H1 (cell line): ENCODE data around the gene PDZRN3. TPM values are rescaled to one million over a fixed set of nuclear protein-coding genes. Genes with fewer than 3 reads are reported as not detected.

Experiments
- CTCF ChIA-PET: fragments of 300-600 bp; sonication (Branson Sonifier 250); formaldehyde crosslinking; loops from one replicate; lab custom pipeline; 2021; ENCODE audit not compliant: partially characterized antibody; lab: Charles Lee
- POLR2A ChIA-PET: fragments of 300-600 bp; sonication (Branson Sonifier 250); formaldehyde crosslinking; loops from one replicate; lab custom pipeline; 2021; ENCODE audit warnings: inconsistent platforms; ENCODE audit not compliant: partially characterized antibody; lab: Charles Lee
- DNase-seq, 2 experiments: peaks; one replicate each; pipeline versions ENCODE4 v3.0.0 to v3.0.0-alpha.2; 2010 to 2022; ENCODE audit warnings: low spot score in 2 of 2, low read depth in 1 of 2, mixed read lengths in 1 of 2
- FAIRE-seq: peaks from 2 replicates; lab custom pipeline; 2011; peaks lifted over from hg19 to GRCh38; lab: Jason Lieb, UNC
- H2AFZ ChIP-seq: 2 replicates; pipeline ENCODE4 v1.8.1; 2012; ENCODE audit warnings: low read length, inconsistent platforms
- H2AK5ac ChIP-seq: 2 replicates; pipeline ENCODE4 v1.6.1; 2013; ENCODE audit warnings: low read depth, low read length
- H2BK120ac ChIP-seq: replicated peaks from 2 replicates; pipeline ENCODE3; 2013; ENCODE audit warnings: low read depth, low read length, inconsistent platforms
- H2BK12ac ChIP-seq: 2 replicates; pipeline ENCODE4 v1.6.1; 2013; ENCODE audit warnings: low read depth, low read length
- H2BK15ac ChIP-seq: 2 replicates; pipeline ENCODE4 v1.6.1; 2013; ENCODE audit warnings: low read length
- H2BK20ac ChIP-seq: 2 replicates; pipeline ENCODE4 v1.6.1; 2013; ENCODE audit warnings: low read length
- H2BK5ac ChIP-seq: 2 replicates; pipeline ENCODE4 v1.6.1; 2013; ENCODE audit warnings: low read depth, low read length
- H3K14ac ChIP-seq: 2 replicates; pipeline ENCODE4 v1.6.1; 2013; ENCODE audit warnings: inconsistent platforms; ENCODE audit not compliant: insufficient read length
- H3K18ac ChIP-seq: 2 replicates; pipeline ENCODE4 v1.6.1; 2013; ENCODE audit warnings: low read length; ENCODE audit errors: extremely low read depth
- H3K23ac ChIP-seq: 2 replicates; pipeline ENCODE4 v1.6.1; 2013; ENCODE audit warnings: inconsistent platforms; ENCODE audit not compliant: insufficient read length
- H3K23me2 ChIP-seq: 2 replicates; pipeline ENCODE4 v1.6.1; 2013; ENCODE audit warnings: low read depth, low read length
- H3K27ac ChIP-seq: 2 replicates; pipeline ENCODE4 v1.6.1; 2011; ENCODE audit warnings: low read depth, low read length, inconsistent platforms
- H3K27me3 ChIP-seq, 4 experiments: replicated peaks in 1 of 4; 1 replicate in 1 of 4; 2 replicates in 3 of 4; pipeline versions ENCODE4 v1.6.1 to v1.8.1; 2011 to 2013; ENCODE audit warnings: low read length in 3 of 4, mild to moderate bottlenecking in 3 of 4, inconsistent platforms in 2 of 4, mixed read lengths in 2 of 4, moderate library complexity in 1 of 4; ENCODE audit not compliant: control insufficient read depth in 3 of 4, insufficient read depth in 3 of 4; ENCODE audit errors: extremely low read depth in 1 of 4
- H3K36me3 ChIP-seq, 4 experiments: 2 replicates each; pipeline versions ENCODE4 v1.6.1 to v1.8.1; 2011 to 2013; ENCODE audit warnings: mild to moderate bottlenecking in 4 of 4, low read length in 3 of 4, moderate library complexity in 2 of 4, control low read depth in 1 of 4, inconsistent platforms in 1 of 4; ENCODE audit not compliant: insufficient read depth in 4 of 4, control insufficient read depth in 2 of 4
- H3K4ac ChIP-seq: replicated peaks from 2 replicates; pipeline ENCODE3; 2013; ENCODE audit warnings: low read length, low read depth, mixed read lengths, inconsistent platforms; ENCODE audit not compliant: insufficient read length
- H3K4me1 ChIP-seq, 4 experiments: replicated peaks in 1 of 4; 1 replicate in 1 of 4; 2 replicates in 3 of 4; pipeline versions ENCODE4 v1.6.1 to v1.8.1; 2011 to 2013; ENCODE audit warnings: low read length in 3 of 4, inconsistent platforms in 2 of 4, mixed read lengths in 1 of 4; ENCODE audit not compliant: insufficient read depth in 4 of 4, control insufficient read depth in 3 of 4
- H3K4me2 ChIP-seq, 2 experiments: 2 replicates each; pipeline versions ENCODE4 v1.6.1 to v1.8.1; 2011 to 2013; ENCODE audit warnings: low read depth in 2 of 2, low read length in 2 of 2, control low read depth in 1 of 2, inconsistent platforms in 1 of 2, mild to moderate bottlenecking in 1 of 2; ENCODE audit not compliant: insufficient read depth in 1 of 2
- H3K4me3 ChIP-seq, 4 experiments: fragments of 200-600, 300-600 bp in 1 of 4; sonication (generic), shearing (Covaris generic), sonication (Bioruptor Twin) in 1 of 4; 2 replicates each; pipeline versions ENCODE4 v1.5.1 to v1.8.1; 2011 to 2016; ENCODE audit warnings: low read length in 4 of 4, low read depth in 3 of 4, control low read depth in 2 of 4, inconsistent platforms in 2 of 4, mild to moderate bottlenecking in 2 of 4, mixed read lengths in 1 of 4, moderate library complexity in 1 of 4; ENCODE audit not compliant: insufficient read depth in 2 of 4; ENCODE audit errors: extremely low read depth in 1 of 4
- H3K56ac ChIP-seq: replicated peaks from 2 replicates; pipeline ENCODE3; 2013; ENCODE audit warnings: low read depth, mild to moderate bottlenecking, mixed read lengths, low read length, inconsistent platforms; ENCODE audit not compliant: insufficient read length
- H3K79me1 ChIP-seq: 2 replicates; pipeline ENCODE4 v1.6.1; 2013; ENCODE audit warnings: low read depth, low read length, control low read depth
- H3K79me2 ChIP-seq, 2 experiments: 2 replicates each; pipeline versions ENCODE4 v1.6.1 to v1.8.1; 2012 to 2013; ENCODE audit warnings: low read length in 2 of 2, mild to moderate bottlenecking in 2 of 2, inconsistent platforms in 1 of 2; ENCODE audit not compliant: insufficient read depth in 2 of 2, control insufficient read depth in 1 of 2
- H3K9ac ChIP-seq, 4 experiments: replicated peaks in 1 of 4; 1 replicate in 1 of 4; 2 replicates in 3 of 4; pipeline versions ENCODE4 v1.6.1 to v1.8.1; 2011 to 2013; ENCODE audit warnings: low read depth in 3 of 4, low read length in 3 of 4, control low read depth in 2 of 4, mild to moderate bottlenecking in 2 of 4, moderate library complexity in 2 of 4, inconsistent platforms in 1 of 4; ENCODE audit errors: extremely low read depth in 1 of 4
- H3K9me3 ChIP-seq, 2 experiments: 2 replicates each; pipeline versions ENCODE4 v1.6.1 to v1.8.1; 2012 to 2013; ENCODE audit warnings: mild to moderate bottlenecking in 2 of 2, moderate library complexity in 2 of 2, control low read depth in 1 of 2, inconsistent platforms in 1 of 2, low read depth in 1 of 2, low read length in 1 of 2, mixed read lengths in 1 of 2; ENCODE audit not compliant: insufficient read depth in 2 of 2
- H4K20me1 ChIP-seq, 2 experiments: replicated peaks in 1 of 2; 2 replicates each; pipeline versions ENCODE3 to v1.8.1; 2011 to 2013; ENCODE audit warnings: inconsistent platforms in 2 of 2, low read length in 2 of 2, mild to moderate bottlenecking in 1 of 2; ENCODE audit not compliant: insufficient read depth in 2 of 2, control insufficient read depth in 1 of 2
- H4K5ac ChIP-seq: 2 replicates; pipeline ENCODE4 v1.6.1; 2013; ENCODE audit warnings: low read length, low read depth, mixed read lengths, inconsistent platforms; ENCODE audit not compliant: insufficient read length
- H4K8ac ChIP-seq: 2 replicates; pipeline ENCODE4 v1.8.0; 2013; ENCODE audit warnings: mild to moderate bottlenecking, moderate library complexity, low read length, inconsistent platforms; ENCODE audit not compliant: insufficient read depth; ENCODE audit errors: extremely low read depth
- H4K91ac ChIP-seq: replicated peaks from 2 replicates; pipeline ENCODE3; 2013; ENCODE audit warnings: low read length, mixed read lengths, inconsistent platforms; ENCODE audit not compliant: insufficient read length
- BRCA1 ChIP-seq: IDR thresholded peaks from 2 replicates; pipeline ENCODE4 v1.6.1; 2012; ENCODE audit warnings: low read depth, low read length, improper control_type of control experiment
- CHD2 ChIP-seq: IDR thresholded peaks from 2 replicates; pipeline ENCODE4 v1.6.1; 2012; ENCODE audit warnings: low read length, improper control_type of control experiment
- EGR1 ChIP-seq: IDR thresholded peaks from 2 replicates; pipeline ENCODE4 v1.6.1; 2011; ENCODE audit warnings: low read depth, low read length, borderline replicate concordance
- GABPA ChIP-seq: IDR thresholded peaks from 2 replicates; pipeline ENCODE4 v1.6.1; 2011; ENCODE audit warnings: mild to moderate bottlenecking, low read length, moderate library complexity, borderline replicate concordance; ENCODE audit not compliant: insufficient read depth
- KDM1A ChIP-seq: fragments of 200-600, 300-600 bp; sonication (generic); IDR thresholded peaks from 2 replicates; pipeline ENCODE4 v1.7.1; 2016; ENCODE audit warnings: mild to moderate bottlenecking, low read length, borderline replicate concordance
- KDM4A ChIP-seq: IDR thresholded peaks from one replicate; pipeline ENCODE4 v1.7.1; 2012; ENCODE audit warnings: low read depth, mild to moderate bottlenecking, moderate library complexity, low read length, inconsistent platforms; ENCODE audit not compliant: severe bottlenecking
- POU5F1 ChIP-seq: IDR thresholded peaks from 2 replicates; pipeline ENCODE4 v1.6.1; 2011; ENCODE audit warnings: low read depth, mild to moderate bottlenecking, low read length, moderate library complexity
- RFX5 ChIP-seq: IDR thresholded peaks from 2 replicates; pipeline ENCODE4 v1.6.1; 2011; ENCODE audit warnings: low read depth, low read length, improper control_type of control experiment, borderline replicate concordance
- SAP30 ChIP-seq: fragments of 300-600 bp; sonication (generic); IDR thresholded peaks from 2 replicates; pipeline ENCODE4 v1.7.1; 2012; ENCODE audit warnings: low read length, moderate library complexity, mild to moderate bottlenecking, inconsistent platforms; ENCODE audit not compliant: insufficient read depth, insufficient replicate concordance
- SIX5 ChIP-seq: IDR thresholded peaks from 2 replicates; pipeline ENCODE4 v1.6.1; 2011; ENCODE audit warnings: mild to moderate bottlenecking, low read depth, low read length
- TCF12 ChIP-seq: IDR thresholded peaks from 2 replicates; pipeline ENCODE4 v1.6.1; 2011; ENCODE audit warnings: low read depth, mild to moderate bottlenecking, low read length
- WGBS, 2 experiments: shearing (Covaris generic) in 1 of 2; methylation state at CpG; one replicate each; pipeline versions ENCODE4 v1.1.6 to v1.1.7; 2013 to 2015; ENCODE audit warnings: low lambda C conversion rate in 2 of 2, mixed read lengths in 2 of 2, inconsistent platforms in 1 of 2, low coverage in 1 of 2, missing lambda C conversion rate in 1 of 2; ENCODE audit not compliant: insufficient replicate concordance in 2 of 2, insufficient coverage in 1 of 2, insufficient read length in 1 of 2; ENCODE audit errors: extremely low coverage in 1 of 2, missing lambda C conversion rate in 1 of 2; 5-methylcytosine and 5-hydroxymethylcytosine counted together
- polyA plus RNA-seq, 7 experiments: library from polyadenylated mRNA; depleted of rRNA in 3 of 7; stranded (reverse) in 5 of 7; unstranded in 2 of 7; fragments of >200 nt in 5 of 7; fragments of 200-250 nt in 2 of 7; gene quantifications; 1 replicate in 5 of 7; 2 replicates in 1 of 7; 4 replicates in 1 of 7; pipeline versions ENCODE4 v1.2.1 to v1.2.3, GENCODE V29; 2011 to 2013; ENCODE audit warnings: missing spikeins in 2 of 7, mixed read lengths in 2 of 7
- total RNA-seq: library from RNA; stranded (reverse); fragmentation: NEBNext Ultra II Directional; extraction: Animal tissue kit (Norgen Biotek cat#: 25700); gene quantifications from 2 replicates; pipeline ENCODE4 v1.2.1, GENCODE V29; 2021

PDZRN3 gene
- total and polyA plus RNA-seq, 2 of the 8 experiments (the other 6 are each of a cell fraction or from before 2014, with no cell fraction given): 4.2 to 20.5 TPM

DNA sequence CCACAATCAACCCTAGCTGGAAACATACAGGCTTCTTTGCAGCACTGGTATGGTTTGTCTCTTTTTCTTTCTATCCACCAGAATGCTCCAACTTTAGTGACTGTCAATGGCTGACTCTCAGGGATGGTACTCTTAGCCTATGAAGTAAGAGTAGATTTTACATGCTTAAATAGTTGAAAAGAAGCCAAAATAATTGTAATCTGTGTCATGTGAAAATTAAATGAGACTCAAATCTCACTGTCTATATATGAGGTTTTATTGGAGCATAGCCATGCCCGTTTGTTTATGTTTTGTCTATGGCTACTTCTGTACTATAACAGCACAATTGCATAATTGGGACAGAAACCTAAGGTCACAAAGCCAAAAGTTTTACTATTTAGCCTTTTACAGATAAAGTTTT is 29.1 kb upstream of the PDZRN3 start:
- Histone ChIP-seq H3K56ac (no peak overlapping the region), H3K9ac (no peak overlapping the region), H2BK120ac (no peak overlapping the region), H3K4me1 (peaks cover 0 to 7% (median 4%) of the 10 kb centered on the region in 4 experiments; a peak in 3 of 7 replicates), H2BK12ac (no peak overlapping the region), H3K4ac (no peak overlapping the region), H3K36me3 (no peaks in the 10 kb centered on the region), H2BK5ac (no peak overlapping the region), H3K79me1 (no peaks in the 10 kb centered on the region), H3K4me2 (no peak overlapping the region), H4K91ac (no peak overlapping the region), H3K23me2 (no peaks in the 10 kb centered on the region), H2AFZ (no peak overlapping the region), H3K9me3 (no peaks in the 10 kb centered on the region), H4K8ac (no peak overlapping the region), H3K23ac (no peak overlapping the region), H4K20me1 (no peaks in the 10 kb centered on the region), H3K4me3 (no peak overlapping the region), H3K18ac (no peak overlapping the region), H3K79me2 (no peaks in the 10 kb centered on the region), H4K5ac (no peak overlapping the region), H2AK5ac (no peak overlapping the region), H3K27ac (no peak overlapping the region), H2BK20ac (no peak overlapping the region), H3K14ac (no peak overlapping the region), H2BK15ac (no peak overlapping the region), H3K27me3 (no peaks in the 10 kb centered on the region)
- no peak for FAIRE-seq
- 100% methylated on average over 1 of the region's 1 CpG; no CpG with 5 or more reads in 1 of the 2 experiments for WGBS, 2 experiments
- ChIA-PET CTCF (no interaction called here), POLR2A (no interaction called here)
- TF ChIP-seq POU5F1 (no peak), EGR1 (no peak), SIX5 (no peak), CHD2 (no peak), RFX5 (no peak), SAP30 (no peak), TCF12 (no peak), KDM1A (no peak), KDM4A (no peak), GABPA (no peak), BRCA1 (no peak)
- DNase-seq: no peak
